SK-N-MC (cell line): Measurements from ENCODE around the gene NRXN3.

ENCODE experiments used
- EZH2 ChIP-seq: fragments of 200-600 bp; sonication (generic); IDR thresholded peaks from one replicate; pipeline ENCODE4 v1.6.1; 2017; ENCODE audit warnings: antibody characterized with exemption
- FOXP2 ChIP-seq: optimal IDR thresholded peaks from 2 replicates; pipeline ENCODE3; 2011; ENCODE audit warnings: mild to moderate bottlenecking, moderate library complexity; ENCODE audit not compliant: insufficient read depth; ENCODE audit errors: extremely low read length, control extremely low read depth
- POLR2AphosphoS5 ChIP-seq: IDR thresholded peaks from 2 replicates; pipeline ENCODE4 v1.6.1; 2012; ENCODE audit warnings: mild to moderate bottlenecking, low read depth, low read length, borderline replicate concordance

DNA sequence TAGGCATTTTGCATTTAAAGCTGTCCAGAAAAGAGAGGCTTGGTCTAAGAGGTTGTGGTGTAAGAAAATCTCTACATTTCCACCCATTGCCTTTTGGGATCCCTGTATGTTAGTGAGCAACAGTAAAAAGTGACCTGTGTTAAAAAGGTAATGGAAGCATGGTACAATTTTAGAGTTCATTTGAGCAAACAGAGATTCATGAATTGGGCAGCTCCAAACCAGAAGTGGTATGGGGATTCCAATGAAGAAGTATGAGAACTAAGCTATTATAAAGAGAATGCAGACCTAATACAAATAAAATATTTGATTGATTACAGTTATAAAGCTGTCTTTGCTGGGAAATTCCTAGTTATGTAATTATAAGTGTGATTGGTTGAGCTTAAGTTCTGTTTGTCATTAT is 1134.1 kb downstream of the NRXN3 start:
- TF ChIP-seq POLR2AphosphoS5 (no peak), EZH2 (no peak), FOXP2 (no peak)
